ENCODE data around the gene LAMC1.

The LAMC1 gene

GRCh38 chr1:183129921-183130690 lies 106.9 kb downstream of the LAMC1 start:
- TF ChIP-seq CTCF (IDR thresholded peaks at IDR 0.05; ENCODE audit: low read depth, low read length), result no peak
- no peak for TF ChIP-seq POLR2A (IDR thresholded peaks at IDR 0.05; ENCODE audit: extremely low read depth, insufficient read length)
- no peak for TF ChIP-seq MYC (IDR thresholded peaks at IDR 0.05; ENCODE audit: low read depth, low read length)
- no peak for TF ChIP-seq MAX (IDR thresholded peaks at IDR 0.05; ENCODE audit: low read depth, low read length)
- H3K4me3 ChIP-seq (ENCODE audit: low read depth, low read length), result no peak overlapping the region
- no peak for DNase-seq (ENCODE audit: low read depth)

GRCh38 chr1:183131166-183131565 lies 107.9 kb downstream of the LAMC1 start:
- TF ChIP-seq CTCF (IDR thresholded peaks at IDR 0.05; ENCODE audit: low read depth, low read length) (no peak), POLR2A (IDR thresholded peaks at IDR 0.05; ENCODE audit: extremely low read depth, insufficient read length) (no peak), MAX (IDR thresholded peaks at IDR 0.05; ENCODE audit: low read depth, low read length) (no peak), MYC (IDR thresholded peaks at IDR 0.05; ENCODE audit: low read depth, low read length) (no peak)
- no peak for DNase-seq (ENCODE audit: low read depth)
- H3K4me3 ChIP-seq (ENCODE audit: low read depth, low read length), result no peak overlapping the region

- no peak overlapping the region for H3K4me3 ChIP-seq (ENCODE audit: low read depth, low read length)
- TF ChIP-seq MYC (IDR thresholded peaks at IDR 0.05; ENCODE audit: low read depth, low read length), result no peak
- no peak for TF ChIP-seq CTCF (IDR thresholded peaks at IDR 0.05; ENCODE audit: low read depth, low read length)
- TF ChIP-seq MAX (IDR thresholded peaks at IDR 0.05; ENCODE audit: low read depth, low read length), result no peak
These were observed 112.1 kb downstream of the LAMC1 start for GRCh38 chr1:183135336-183135735.

GRCh38 chr1:183137782-183138181 lies 114.6 kb downstream of the LAMC1 start:
- no peak for DNase-seq (ENCODE audit: low read depth)
- H3K4me3 ChIP-seq (ENCODE audit: low read depth, low read length), result no peak overlapping the region
- TF ChIP-seq POLR2A (IDR thresholded peaks at IDR 0.05; ENCODE audit: extremely low read depth, insufficient read length), result no peak
- TF ChIP-seq CTCF (IDR thresholded peaks at IDR 0.05; ENCODE audit: low read depth, low read length), result no peak
- no peak for TF ChIP-seq MYC (IDR thresholded peaks at IDR 0.05; ENCODE audit: low read depth, low read length)
- no peak for TF ChIP-seq MAX (IDR thresholded peaks at IDR 0.05; ENCODE audit: low read depth, low read length)

More at GRCh38 chr1:183135336-183135735, 112.1 kb downstream of the LAMC1 start:
- no peak for DNase-seq (ENCODE audit: low read depth)

GRCh38 chr1:183138301-183138700 lies 115.1 kb downstream of the LAMC1 start:
- H3K4me3 ChIP-seq (ENCODE audit: low read depth, low read length), result no peak overlapping the region
- no peak for DNase-seq (ENCODE audit: low read depth)
- TF ChIP-seq CTCF (IDR thresholded peaks at IDR 0.05; ENCODE audit: low read depth, low read length), result no peak
- no peak for TF ChIP-seq POLR2A (IDR thresholded peaks at IDR 0.05; ENCODE audit: extremely low read depth, insufficient read length)
- TF ChIP-seq MAX (IDR thresholded peaks at IDR 0.05; ENCODE audit: low read depth, low read length), result no peak
- no peak for TF ChIP-seq MYC (IDR thresholded peaks at IDR 0.05; ENCODE audit: low read depth, low read length)
